H1 (cell line): Measurements from ENCODE around the gene EPHB1. TPM values are rescaled to one million over a fixed set of nuclear protein-coding genes. Genes with fewer than 3 reads are reported as not detected.

ENCODE experiments used
- CTCF ChIA-PET: fragments of 300-600 bp; sonication (Branson Sonifier 250); formaldehyde crosslinking; loops from one replicate; lab custom pipeline; 2021; ENCODE audit not compliant: partially characterized antibody; lab: Charles Lee
- POLR2A ChIA-PET: fragments of 300-600 bp; sonication (Branson Sonifier 250); formaldehyde crosslinking; loops from one replicate; lab custom pipeline; 2021; ENCODE audit warnings: inconsistent platforms; ENCODE audit not compliant: partially characterized antibody; lab: Charles Lee
- DNase-seq, 2 experiments: peaks; one replicate each; pipeline versions ENCODE4 v3.0.0 to v3.0.0-alpha.2; 2010 to 2022; ENCODE audit warnings: low spot score in 2 of 2, low read depth in 1 of 2, mixed read lengths in 1 of 2
- FAIRE-seq: peaks from 2 replicates; lab custom pipeline; 2011; peaks lifted over from hg19 to GRCh38; lab: Jason Lieb, UNC
- H2AFZ ChIP-seq: 2 replicates; pipeline ENCODE4 v1.8.1; 2012; ENCODE audit warnings: low read length, inconsistent platforms
- H2AK5ac ChIP-seq: 2 replicates; pipeline ENCODE4 v1.6.1; 2013; ENCODE audit warnings: low read depth, low read length
- H2BK120ac ChIP-seq: replicated peaks from 2 replicates; pipeline ENCODE3; 2013; ENCODE audit warnings: low read depth, low read length, inconsistent platforms
- H2BK12ac ChIP-seq: 2 replicates; pipeline ENCODE4 v1.6.1; 2013; ENCODE audit warnings: low read depth, low read length
- H2BK15ac ChIP-seq: 2 replicates; pipeline ENCODE4 v1.6.1; 2013; ENCODE audit warnings: low read length
- H2BK20ac ChIP-seq: 2 replicates; pipeline ENCODE4 v1.6.1; 2013; ENCODE audit warnings: low read length
- H2BK5ac ChIP-seq: 2 replicates; pipeline ENCODE4 v1.6.1; 2013; ENCODE audit warnings: low read depth, low read length
- H3K14ac ChIP-seq: 2 replicates; pipeline ENCODE4 v1.6.1; 2013; ENCODE audit warnings: inconsistent platforms; ENCODE audit not compliant: insufficient read length
- H3K18ac ChIP-seq: 2 replicates; pipeline ENCODE4 v1.6.1; 2013; ENCODE audit warnings: low read length; ENCODE audit errors: extremely low read depth
- H3K23ac ChIP-seq: 2 replicates; pipeline ENCODE4 v1.6.1; 2013; ENCODE audit warnings: inconsistent platforms; ENCODE audit not compliant: insufficient read length
- H3K23me2 ChIP-seq: 2 replicates; pipeline ENCODE4 v1.6.1; 2013; ENCODE audit warnings: low read depth, low read length
- H3K27ac ChIP-seq: 2 replicates; pipeline ENCODE4 v1.6.1; 2011; ENCODE audit warnings: low read depth, low read length, inconsistent platforms
- H3K27me3 ChIP-seq, 4 experiments: replicated peaks in 1 of 4; 1 replicate in 1 of 4; 2 replicates in 3 of 4; pipeline versions ENCODE4 v1.6.1 to v1.8.1; 2011 to 2013; ENCODE audit warnings: low read length in 3 of 4, mild to moderate bottlenecking in 3 of 4, inconsistent platforms in 2 of 4, mixed read lengths in 2 of 4, moderate library complexity in 1 of 4; ENCODE audit not compliant: control insufficient read depth in 3 of 4, insufficient read depth in 3 of 4; ENCODE audit errors: extremely low read depth in 1 of 4
- H3K36me3 ChIP-seq, 4 experiments: 2 replicates each; pipeline versions ENCODE4 v1.6.1 to v1.8.1; 2011 to 2013; ENCODE audit warnings: mild to moderate bottlenecking in 4 of 4, low read length in 3 of 4, moderate library complexity in 2 of 4, control low read depth in 1 of 4, inconsistent platforms in 1 of 4; ENCODE audit not compliant: insufficient read depth in 4 of 4, control insufficient read depth in 2 of 4
- H3K4ac ChIP-seq: replicated peaks from 2 replicates; pipeline ENCODE3; 2013; ENCODE audit warnings: low read length, low read depth, mixed read lengths, inconsistent platforms; ENCODE audit not compliant: insufficient read length
- H3K4me1 ChIP-seq, 4 experiments: replicated peaks in 1 of 4; 1 replicate in 1 of 4; 2 replicates in 3 of 4; pipeline versions ENCODE4 v1.6.1 to v1.8.1; 2011 to 2013; ENCODE audit warnings: low read length in 3 of 4, inconsistent platforms in 2 of 4, mixed read lengths in 1 of 4; ENCODE audit not compliant: insufficient read depth in 4 of 4, control insufficient read depth in 3 of 4
- H3K4me2 ChIP-seq, 2 experiments: 2 replicates each; pipeline versions ENCODE4 v1.6.1 to v1.8.1; 2011 to 2013; ENCODE audit warnings: low read depth in 2 of 2, low read length in 2 of 2, control low read depth in 1 of 2, inconsistent platforms in 1 of 2, mild to moderate bottlenecking in 1 of 2; ENCODE audit not compliant: insufficient read depth in 1 of 2
- H3K4me3 ChIP-seq, 4 experiments: fragments of 200-600, 300-600 bp in 1 of 4; sonication (generic), shearing (Covaris generic), sonication (Bioruptor Twin) in 1 of 4; 2 replicates each; pipeline versions ENCODE4 v1.5.1 to v1.8.1; 2011 to 2016; ENCODE audit warnings: low read length in 4 of 4, low read depth in 3 of 4, control low read depth in 2 of 4, inconsistent platforms in 2 of 4, mild to moderate bottlenecking in 2 of 4, mixed read lengths in 1 of 4, moderate library complexity in 1 of 4; ENCODE audit not compliant: insufficient read depth in 2 of 4; ENCODE audit errors: extremely low read depth in 1 of 4
- H3K56ac ChIP-seq: replicated peaks from 2 replicates; pipeline ENCODE3; 2013; ENCODE audit warnings: low read depth, mild to moderate bottlenecking, mixed read lengths, low read length, inconsistent platforms; ENCODE audit not compliant: insufficient read length
- H3K79me1 ChIP-seq: 2 replicates; pipeline ENCODE4 v1.6.1; 2013; ENCODE audit warnings: low read depth, low read length, control low read depth
- H3K79me2 ChIP-seq, 2 experiments: 2 replicates each; pipeline versions ENCODE4 v1.6.1 to v1.8.1; 2012 to 2013; ENCODE audit warnings: low read length in 2 of 2, mild to moderate bottlenecking in 2 of 2, inconsistent platforms in 1 of 2; ENCODE audit not compliant: insufficient read depth in 2 of 2, control insufficient read depth in 1 of 2
- H3K9ac ChIP-seq, 4 experiments: replicated peaks in 1 of 4; 1 replicate in 1 of 4; 2 replicates in 3 of 4; pipeline versions ENCODE4 v1.6.1 to v1.8.1; 2011 to 2013; ENCODE audit warnings: low read depth in 3 of 4, low read length in 3 of 4, control low read depth in 2 of 4, mild to moderate bottlenecking in 2 of 4, moderate library complexity in 2 of 4, inconsistent platforms in 1 of 4; ENCODE audit errors: extremely low read depth in 1 of 4
- H3K9me3 ChIP-seq, 2 experiments: 2 replicates each; pipeline versions ENCODE4 v1.6.1 to v1.8.1; 2012 to 2013; ENCODE audit warnings: mild to moderate bottlenecking in 2 of 2, moderate library complexity in 2 of 2, control low read depth in 1 of 2, inconsistent platforms in 1 of 2, low read depth in 1 of 2, low read length in 1 of 2, mixed read lengths in 1 of 2; ENCODE audit not compliant: insufficient read depth in 2 of 2
- H4K20me1 ChIP-seq, 2 experiments: replicated peaks in 1 of 2; 2 replicates each; pipeline versions ENCODE3 to v1.8.1; 2011 to 2013; ENCODE audit warnings: inconsistent platforms in 2 of 2, low read length in 2 of 2, mild to moderate bottlenecking in 1 of 2; ENCODE audit not compliant: insufficient read depth in 2 of 2, control insufficient read depth in 1 of 2
- H4K5ac ChIP-seq: 2 replicates; pipeline ENCODE4 v1.6.1; 2013; ENCODE audit warnings: low read length, low read depth, mixed read lengths, inconsistent platforms; ENCODE audit not compliant: insufficient read length
- H4K8ac ChIP-seq: 2 replicates; pipeline ENCODE4 v1.8.0; 2013; ENCODE audit warnings: mild to moderate bottlenecking, moderate library complexity, low read length, inconsistent platforms; ENCODE audit not compliant: insufficient read depth; ENCODE audit errors: extremely low read depth
- H4K91ac ChIP-seq: replicated peaks from 2 replicates; pipeline ENCODE3; 2013; ENCODE audit warnings: low read length, mixed read lengths, inconsistent platforms; ENCODE audit not compliant: insufficient read length
- EGR1 ChIP-seq: IDR thresholded peaks from 2 replicates; pipeline ENCODE4 v1.6.1; 2011; ENCODE audit warnings: low read depth, low read length, borderline replicate concordance
- EP300 ChIP-seq, 2 experiments: IDR thresholded peaks; 1 replicate in 1 of 2; 2 replicates in 1 of 2; pipeline ENCODE4 v1.6.1; 2011 to 2012; ENCODE audit warnings: low read depth in 2 of 2, low read length in 2 of 2, mild to moderate bottlenecking in 2 of 2, borderline replicate concordance in 1 of 2, inconsistent platforms in 1 of 2, moderate library complexity in 1 of 2
- EZH2 ChIP-seq: fragments of 200-600 bp; sonication (generic); IDR thresholded peaks from 2 replicates; pipeline ENCODE4 v1.7.1; 2012; ENCODE audit warnings: low read depth, mild to moderate bottlenecking, moderate library complexity, low read length, inconsistent platforms; ENCODE audit not compliant: severe bottlenecking
- HDAC6 ChIP-seq: IDR thresholded peaks from one replicate; pipeline ENCODE4 v1.7.1; 2012; ENCODE audit warnings: low read depth, mild to moderate bottlenecking, inconsistent platforms, low read length, moderate library complexity
- JUN ChIP-seq: IDR thresholded peaks from 2 replicates; pipeline ENCODE4 v1.6.1; 2011; ENCODE audit warnings: low read depth, mild to moderate bottlenecking, improper control_type of control experiment, low read length
- KDM1A ChIP-seq: fragments of 200-600, 300-600 bp; sonication (generic); IDR thresholded peaks from 2 replicates; pipeline ENCODE4 v1.7.1; 2016; ENCODE audit warnings: mild to moderate bottlenecking, low read length, borderline replicate concordance
- NRF1 ChIP-seq: IDR thresholded peaks from 2 replicates; pipeline ENCODE4 v1.6.1; 2011; ENCODE audit warnings: mild to moderate bottlenecking, low read depth, low read length, improper control_type of control experiment
- SIN3A ChIP-seq, 2 experiments: IDR thresholded peaks in 1 of 2; conservative IDR thresholded peaks in 1 of 2; 2 replicates each; pipeline ENCODE4 v1.6.1; 2011 to 2012; ENCODE audit warnings: low read length in 2 of 2, improper control_type of control experiment in 1 of 2, low read depth in 1 of 2, mild to moderate bottlenecking in 1 of 2
- SIRT6 ChIP-seq: IDR thresholded peaks from one replicate; pipeline ENCODE4 v1.7.1; 2012; ENCODE audit warnings: low read length, inconsistent platforms
- USF2 ChIP-seq: IDR thresholded peaks from 2 replicates; pipeline ENCODE4 v1.6.1; 2011; ENCODE audit warnings: low read length, improper control_type of control experiment
- WGBS, 2 experiments: shearing (Covaris generic) in 1 of 2; methylation state at CpG; one replicate each; pipeline versions ENCODE4 v1.1.6 to v1.1.7; 2013 to 2015; ENCODE audit warnings: low lambda C conversion rate in 2 of 2, mixed read lengths in 2 of 2, inconsistent platforms in 1 of 2, low coverage in 1 of 2, missing lambda C conversion rate in 1 of 2; ENCODE audit not compliant: insufficient replicate concordance in 2 of 2, insufficient coverage in 1 of 2, insufficient read length in 1 of 2; ENCODE audit errors: extremely low coverage in 1 of 2, missing lambda C conversion rate in 1 of 2; 5-methylcytosine and 5-hydroxymethylcytosine counted together
- polyA plus RNA-seq, 7 experiments: library from polyadenylated mRNA; depleted of rRNA in 3 of 7; stranded (reverse) in 5 of 7; unstranded in 2 of 7; fragments of >200 nt in 5 of 7; fragments of 200-250 nt in 2 of 7; gene quantifications; 1 replicate in 5 of 7; 2 replicates in 1 of 7; 4 replicates in 1 of 7; pipeline versions ENCODE4 v1.2.1 to v1.2.3, GENCODE V29; 2011 to 2013; ENCODE audit warnings: missing spikeins in 2 of 7, mixed read lengths in 2 of 7
- total RNA-seq: library from RNA; stranded (reverse); fragmentation: NEBNext Ultra II Directional; extraction: Animal tissue kit (Norgen Biotek cat#: 25700); gene quantifications from 2 replicates; pipeline ENCODE4 v1.2.1, GENCODE V29; 2021

The EPHB1 gene
- total and polyA plus RNA-seq, 2 of the 8 experiments (the other 6 are each of a cell fraction or from before 2014, with no cell fraction given) = 3.5 to 5.9 TPM

GRCh38 chr3:135228201-135228600 is 433.1 kb downstream of the EPHB1 start:
- Histone ChIP-seq H2BK120ac (no peak overlapping the region), H3K4me1 (peaks cover 2 to 9% (median 5%) of the 10 kb centered on the region in 4 experiments; a peak in 6 of 7 replicates), H2BK15ac (no peak overlapping the region), H3K9ac (no peak overlapping the region), H2BK5ac (no peak overlapping the region), H3K9me3 (peaks cover under 1 to 2% of the 10 kb centered on the region in 2 experiments; a peak in 1 of 4 replicates), H3K4me3 (no peak overlapping the region), H3K23me2 (no peaks in the 10 kb centered on the region), H4K20me1 (no peaks in the 10 kb centered on the region), H3K56ac (no peak overlapping the region), H2BK20ac (0 out of 2 replicates have a peak overlapping the region, but pooled peaks have one; percentile 35), H3K14ac (no peak overlapping the region), H3K4me2 (no peak overlapping the region), H4K8ac (no peak overlapping the region), H3K18ac (no peak overlapping the region), H2AK5ac (no peak overlapping the region), H4K5ac (no peak overlapping the region), H2AFZ (no peak overlapping the region), H3K36me3 (no peaks in the 10 kb centered on the region; a peak in 1 of 8 replicates), H4K91ac (no peak overlapping the region), H3K27me3 (no peaks in the 10 kb centered on the region), H2BK12ac (no peak overlapping the region), H3K4ac (no peak overlapping the region), H3K27ac (no peak overlapping the region), H3K79me1 (no peaks in the 10 kb centered on the region), H3K23ac (no peak overlapping the region), H3K79me2 (no peaks in the 10 kb centered on the region)
- ChIA-PET CTCF (interaction anchor here (0.5 to 5.1 kb wide), 11 partner anchors 9 to 291 kb away, joined by 3 to 41 read pairs (median 4); no protein-coding TSS in a partner anchor), POLR2A (interaction anchor here (1.0 kb wide), 1 partner anchor 8 kb away, joined by 3 read pairs; no protein-coding TSS in a partner anchor)
- no peak for DNase-seq
- 89% methylated on average over 3 of the region's 3 CpGs; no CpG with 5 or more reads in 1 of the 2 experiments for WGBS, 2 experiments
- FAIRE-seq = no peak
- TF ChIP-seq SIN3A (conservative IDR thresholded peaks at IDR 0.05 in 1 of 2, IDR thresholded peaks at IDR 0.05 in 1 of 2; ENCODE audit: low read depth in 1 of 2, low read length in 2 of 2) (no peak), NRF1 (no peak), EGR1 (no peak), EP300 (IDR thresholded peaks at IDR 0.05; ENCODE audit: borderline replicate concordance in 1 of 2, low read depth in 2 of 2, low read length in 2 of 2) (no peak), USF2 (no peak), EZH2 (no peak), SIRT6 (no peak), HDAC6 (no peak), JUN (no peak), KDM1A (no peak)
